GM21423 (cell line): ENCODE data around the gene STX11.
A peak's percentile ranks its signal among the peaks of the same experiment; 100 is the strongest.
"Not testable (repeated sequence)": the region's sequence is repeated elsewhere in the genome, so short reads cannot be mapped to it uniquely, and the experiment has no call there.

Experiments
- ATAC-seq: cut with Tn5 transposase; IDR thresholded peaks from one replicate; pipeline ENCODE4 v1.9.1; 2021; ENCODE audit warnings: mild to moderate bottlenecking, moderate library complexity; ENCODE audit not compliant: unreplicated experiment

The STX11 gene

GRCh38 chr6:144149894-144150709, at the start of gene STX11:
TSS of gene STX11 (plus strand) at chr6:144150517. CDS start at chr6:144186628, 36,111 bp downstream.
- ATAC-seq = peak; percentile 61

GRCh38 chr6:144103026-144103563, 47.2 kb upstream of the STX11 start:
- ATAC-seq = no peak

GRCh38 chr6:144104488-144104887, 45.8 kb upstream of the STX11 start:
- ATAC-seq = no peak

- ATAC-seq = peak; percentile 74
Measured at GRCh38 chr6:144104898-144105487, 45.3 kb upstream of the STX11 start.

GRCh38 chr6:144106206-144106605, 44.1 kb upstream of the STX11 start:
- ATAC-seq = no peak

GRCh38 chr6:144110210-144110609, 40.1 kb upstream of the STX11 start:
- ATAC-seq = no peak

GRCh38 chr6:144113366-144113765, 37.0 kb upstream of the STX11 start:
- ATAC-seq = no peak

GRCh38 chr6:144115219-144115618, 35.1 kb upstream of the STX11 start:
- no peak for ATAC-seq

GRCh38 chr6:144119376-144119775, 30.9 kb upstream of the STX11 start:
- ATAC-seq = no peak

- ATAC-seq = no peak
Measured at GRCh38 chr6:144122861-144123260, 27.5 kb upstream of the STX11 start.

- no peak for ATAC-seq
Measured at GRCh38 chr6:144123421-144123820, 26.9 kb upstream of the STX11 start.

- ATAC-seq = no peak
Measured at GRCh38 chr6:144123836-144124235, 26.5 kb upstream of the STX11 start.

- ATAC-seq = no peak
Measured at GRCh38 chr6:144127097-144127496, 23.2 kb upstream of the STX11 start.

GRCh38 chr6:144129469-144129868, 20.8 kb upstream of the STX11 start:
- ATAC-seq = no peak

GRCh38 chr6:144131248-144131709, 19.0 kb upstream of the STX11 start:
- ATAC-seq = no peak

GRCh38 chr6:144132167-144132690, 18.1 kb upstream of the STX11 start:
- not testable (repeated sequence) for ATAC-seq

GRCh38 chr6:144133225-144133821, 17.0 kb upstream of the STX11 start:
- no peak for ATAC-seq

- no peak for ATAC-seq
Measured at GRCh38 chr6:144134176-144134575, 16.1 kb upstream of the STX11 start.

- no peak for ATAC-seq
Measured at GRCh38 chr6:144134737-144135136, 15.6 kb upstream of the STX11 start.

- ATAC-seq = no peak
Measured at GRCh38 chr6:144138542-144138941, 11.8 kb upstream of the STX11 start.

- ATAC-seq = no peak
Measured at GRCh38 chr6:144139817-144140216, 10.5 kb upstream of the STX11 start.
